Activated B cell treated with CpG ODN at 0.5 μM for 24 hours (primary cell): Measurements from ENCODE around the gene SLC39A8. TPM values are rescaled to one million over a fixed set of nuclear protein-coding genes. Genes with fewer than 3 reads are reported as not detected.

ENCODE experiments used
- ATAC-seq: fragments of 200-7000 bp; cut with Tn5 transposase; one replicate; pipeline ENCODE4 v1.10.0; 2021; ENCODE audit warnings: low read depth, mild to moderate bottlenecking, moderate library complexity
- CTCF ChIA-PET: fragments of 350-600 bp; sonication (Branson Sonifier 250); formaldehyde crosslinking; loops from one replicate; lab custom pipeline; 2021; ENCODE audit warnings: antibody characterized with exemption; lab: Charles Lee
- POLR2A ChIA-PET: fragments of 350-600 bp; sonication (Branson Sonifier 250); formaldehyde crosslinking; loops from one replicate; lab custom pipeline; 2021; ENCODE audit warnings: antibody characterized with exemption; lab: Charles Lee
- DNase-seq: peaks from one replicate; pipeline ENCODE4 v3.0.0; 2022
- H3K27ac Mint-ChIP-seq: one replicate; pipeline ENCODE4 v1.8.0; 2020; ENCODE audit warnings: mixed read lengths
- H3K27me3 Mint-ChIP-seq: one replicate; pipeline ENCODE4 v1.8.0; 2021; ENCODE audit warnings: mixed read lengths
- H3K36me3 Mint-ChIP-seq: one replicate; pipeline ENCODE4 v1.8.0; 2021; ENCODE audit warnings: low read depth, mixed read lengths
- H3K4me1 Mint-ChIP-seq: one replicate; pipeline ENCODE4 v1.8.0; 2021; ENCODE audit warnings: mixed read lengths
- H3K4me3 Mint-ChIP-seq: one replicate; pipeline ENCODE4 v1.8.0; 2020; ENCODE audit warnings: mild to moderate bottlenecking, mixed read lengths
- H3K9me3 Mint-ChIP-seq: one replicate; pipeline ENCODE4 v1.8.0; 2020; ENCODE audit warnings: mixed read lengths
- intact Hi-C: fragments of 100-400 bp; cut with micrococcal nuclease; formaldehyde crosslinking; loops from one replicate; pipeline ENCODE4 v1.15.1; 2024
- total RNA-seq: library from RNA; stranded (reverse); gene quantifications from 2 replicates; pipeline ENCODE4 v1.2.3, GENCODE V29; 2022
- TF ChIP-seq, protein P1 (sequence below): fragments of 200-600 bp; IDR thresholded peaks from one replicate; pipeline ENCODE4 v1.8.0; 2022; ENCODE audit warnings: antibody characterized with exemption, mild to moderate bottlenecking

SLC39A8 gene
- total RNA-seq, 1 donor from 2014 or later = 17.9 TPM

GRCh38 chr4:102348701-102349100 is 3.4 kb upstream of the SLC39A8 start:
- TF ChIP-seq, protein P1, sequence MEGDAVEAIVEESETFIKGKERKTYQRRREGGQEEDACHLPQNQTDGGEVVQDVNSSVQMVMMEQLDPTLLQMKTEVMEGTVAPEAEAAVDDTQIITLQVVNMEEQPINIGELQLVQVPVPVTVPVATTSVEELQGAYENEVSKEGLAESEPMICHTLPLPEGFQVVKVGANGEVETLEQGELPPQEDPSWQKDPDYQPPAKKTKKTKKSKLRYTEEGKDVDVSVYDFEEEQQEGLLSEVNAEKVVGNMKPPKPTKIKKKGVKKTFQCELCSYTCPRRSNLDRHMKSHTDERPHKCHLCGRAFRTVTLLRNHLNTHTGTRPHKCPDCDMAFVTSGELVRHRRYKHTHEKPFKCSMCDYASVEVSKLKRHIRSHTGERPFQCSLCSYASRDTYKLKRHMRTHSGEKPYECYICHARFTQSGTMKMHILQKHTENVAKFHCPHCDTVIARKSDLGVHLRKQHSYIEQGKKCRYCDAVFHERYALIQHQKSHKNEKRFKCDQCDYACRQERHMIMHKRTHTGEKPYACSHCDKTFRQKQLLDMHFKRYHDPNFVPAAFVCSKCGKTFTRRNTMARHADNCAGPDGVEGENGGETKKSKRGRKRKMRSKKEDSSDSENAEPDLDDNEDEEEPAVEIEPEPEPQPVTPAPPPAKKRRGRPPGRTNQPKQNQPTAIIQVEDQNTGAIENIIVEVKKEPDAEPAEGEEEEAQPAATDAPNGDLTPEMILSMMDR = no peak
- Mint-ChIP-seq H3K4me3 (no peak overlapping the region), H3K36me3 (peaks cover 4% of the 10 kb centered on the region), H3K27me3 (no peaks in the 10 kb centered on the region), H3K27ac (no peak overlapping the region), H3K9me3 (no peaks in the 10 kb centered on the region), H3K4me1 (peaks cover 19% of the 10 kb centered on the region)
- CTCF ChIA-PET = no interaction called here
- DNase-seq (no peak), ATAC-seq (no peak)
- intact Hi-C loops = loop anchor here (5.0 to 10.0 kb wide), 3 partner anchors 516 to 729 kb away; partner anchors contain the start of genes BANK1, CISD2 and SLC9B2
- POLR2A ChIA-PET = interaction anchor here (0.6 kb wide), 1 partner anchor 215 kb away, joined by 7 read pairs; no protein-coding TSS in a partner anchor

DNA sequence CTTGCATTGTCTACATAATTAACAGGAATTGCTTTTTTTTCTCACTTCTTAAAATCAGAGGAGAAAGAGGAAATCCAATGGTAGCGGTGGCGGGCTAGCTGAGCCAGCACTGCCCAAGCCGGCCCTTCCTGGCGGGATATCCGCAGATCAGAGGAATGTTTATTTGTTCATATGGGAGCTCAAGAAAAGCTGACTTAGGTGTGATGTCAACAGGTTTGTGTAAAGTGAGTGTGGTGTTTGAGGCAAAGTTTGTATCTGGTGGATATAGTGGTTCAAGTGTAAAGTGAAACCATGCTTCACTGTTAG is 466 bp upstream of the SLC39A8 start:
- Mint-ChIP-seq H3K27ac (peak overlapping the region; percentile 93), H3K4me1 (peaks cover 32% of the 10 kb centered on the region), H3K27me3 (no peaks in the 10 kb centered on the region), H3K4me3 (peak overlapping the region; percentile 89), H3K9me3 (no peaks in the 10 kb centered on the region), H3K36me3 (peaks cover 4% of the 10 kb centered on the region)
- TF ChIP-seq, protein P1 = no peak
- POLR2A ChIA-PET = interaction anchor here (0.5 to 2.5 kb wide), 5 partner anchors 85 to 523 kb away, joined by 3 to 18 read pairs (median 7); partner anchors contain the start of genes CISD2 and UBE2D3
- no peak for ATAC-seq
- no peak for DNase-seq
- intact Hi-C loops = loop anchor here (1.0 to 10.0 kb wide), 13 partner anchors 45 to 998 kb away; partner anchors contain the start of genes BANK1, BDH2, CENPE and CISD2
- CTCF ChIA-PET = interaction anchor here (1.0 kb wide), 1 partner anchor 85 kb away, joined by 5 read pairs; no protein-coding TSS in a partner anchor

- TF ChIP-seq, protein P1 = no peak
- ATAC-seq = peak; percentile 65
- ChIA-PET CTCF (no interaction called here), POLR2A (interaction anchor here (0.7 to 2.5 kb wide), 10 partner anchors 28 to 551 kb away, joined by 3 to 18 read pairs (median 4); partner anchors contain the start of genes CISD2, MANBA and UBE2D3)
- Mint-ChIP-seq H3K36me3 (peaks cover 4% of the 10 kb centered on the region), H3K4me3 (peak overlapping the region; percentile 89), H3K27me3 (no peaks in the 10 kb centered on the region), H3K4me1 (peaks cover 34% of the 10 kb centered on the region), H3K9me3 (no peaks in the 10 kb centered on the region), H3K27ac (peak overlapping the region; percentile 93)
- intact Hi-C loops = loop anchor here (2.0 to 10.0 kb wide), 4 partner anchors 220 to 674 kb away; partner anchors contain the start of genes BANK1, CISD2 and SLC9B1
- DNase-seq = peak; percentile 72
Observed at GRCh38 chr4:102344520-102344953, 745 bp downstream of the SLC39A8 start.

DNA sequence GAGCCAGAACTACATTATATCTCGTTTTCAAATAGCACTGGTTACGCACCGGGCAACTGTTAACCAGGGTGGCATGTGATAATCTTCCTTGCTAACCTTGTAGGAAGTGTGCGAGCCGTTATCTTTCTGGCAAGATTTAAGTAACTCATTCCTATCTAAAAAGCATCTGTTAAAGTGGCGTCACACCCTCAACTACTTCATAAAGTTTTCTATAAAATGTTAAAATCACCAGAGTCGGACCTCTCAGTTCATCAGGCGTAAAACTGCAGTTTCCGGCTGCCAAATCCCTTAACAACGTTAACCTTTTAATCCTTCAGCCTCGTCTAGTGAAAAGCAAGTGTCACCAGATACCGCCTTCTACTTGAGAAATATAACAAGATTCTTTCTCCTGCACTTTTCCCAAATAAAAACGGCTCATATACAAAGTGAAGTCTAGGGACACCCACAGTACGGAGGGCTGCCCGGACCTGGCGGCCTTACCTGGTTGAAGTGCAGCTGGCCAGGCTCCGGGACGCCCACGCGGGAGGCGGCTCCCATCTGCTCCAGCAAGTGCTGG is 1.2 kb downstream of the SLC39A8 start:
- ATAC-seq (no peak), DNase-seq (no peak)
- H3K27me3 Mint-ChIP-seq = no peaks in the 10 kb centered on the region
- H3K27ac Mint-ChIP-seq = peak overlapping the region; percentile 93
- peaks cover 4% of the 10 kb centered on the region for H3K36me3 Mint-ChIP-seq
- intact Hi-C loops = loop anchor here (2.0 to 10.0 kb wide), 4 partner anchors 221 to 675 kb away; partner anchors contain the start of genes BANK1, CISD2 and SLC9B1
- TF ChIP-seq, protein P1 = no peak
- peak overlapping the region; percentile 89 for H3K4me3 Mint-ChIP-seq
- CTCF ChIA-PET = no interaction called here
- peaks cover 34% of the 10 kb centered on the region for H3K4me1 Mint-ChIP-seq
- H3K9me3 Mint-ChIP-seq = no peaks in the 10 kb centered on the region
- POLR2A ChIA-PET = interaction anchor here (0.9 to 2.5 kb wide), 5 partner anchors 27 to 484 kb away, joined by 3 to 18 read pairs (median 5); partner anchors contain the start of genes MANBA and UBE2D3

- ChIA-PET CTCF (no interaction called here), POLR2A (no interaction called here)
- no peak for DNase-seq
- no peaks in the 10 kb centered on the region for H3K9me3 Mint-ChIP-seq
- peak overlapping the region; percentile 11 for H3K4me3 Mint-ChIP-seq
- ATAC-seq = no peak
- no peaks in the 10 kb centered on the region for H3K27me3 Mint-ChIP-seq
- no peak overlapping the region for H3K27ac Mint-ChIP-seq
- H3K36me3 Mint-ChIP-seq = peaks cover 4% of the 10 kb centered on the region
- peaks cover 34% of the 10 kb centered on the region for H3K4me1 Mint-ChIP-seq
- intact Hi-C loops = loop anchor here (10.0 kb wide), 2 partner anchors 522 to 548 kb away; partner anchors contain the start of genes BANK1 and CISD2
- TF ChIP-seq, protein P1 = no peak
Observed at GRCh38 chr4:102342404-102343074, 2.7 kb downstream of the SLC39A8 start.
